MCF 10A (cell line): ENCODE measurements around the gene FOXO3. TPM values are rescaled to one million over a fixed set of nuclear protein-coding genes. Genes with fewer than 3 reads are reported as not detected.

Source experiments
- BruUV-seq: library from RNA; stranded (reverse); fragments of 400-500 nt; replicated peaks from 2 replicates; lab custom pipeline; 2021; lab: Mats Ljungman, UMichigan
- CTCF ChIA-PET: fragments of 300-600 bp; sonication (Branson Sonifier 250); formaldehyde crosslinking; extraction: SDS; loops from one replicate; lab custom pipeline; 2021; ENCODE audit warnings: antibody characterized with exemption, inconsistent platforms; lab: Yijun Ruan, JAX
- POLR2A ChIA-PET: fragments of 300-600, 350-650 bp; sonication (Branson Sonifier 250); formaldehyde crosslinking; extraction: SDS; loops from one replicate; lab custom pipeline; 2020; ENCODE audit warnings: antibody characterized with exemption, inconsistent platforms; lab: Yijun Ruan, JAX
- DNase-seq: peaks from one replicate; pipeline ENCODE4 v3.0.0-alpha.2; 2018; ENCODE audit not compliant: unreplicated experiment
- H3K27ac Mint-ChIP-seq: one replicate; pipeline ENCODE4 v1.8.0; 2022; ENCODE audit warnings: mild to moderate bottlenecking, low read depth, mixed read lengths; ENCODE audit not compliant: unreplicated experiment
- H3K27me3 Mint-ChIP-seq: one replicate; pipeline ENCODE4 v1.8.0; 2022; ENCODE audit warnings: mixed read lengths; ENCODE audit not compliant: insufficient read depth, unreplicated experiment
- H3K36me3 Mint-ChIP-seq: one replicate; pipeline ENCODE4 v1.8.0; 2022; ENCODE audit warnings: mild to moderate bottlenecking, moderate library complexity, mixed read lengths; ENCODE audit not compliant: insufficient read depth, unreplicated experiment
- H3K4me1 Mint-ChIP-seq: one replicate; pipeline ENCODE4 v1.8.0; 2022; ENCODE audit warnings: mixed read lengths; ENCODE audit not compliant: insufficient read depth, unreplicated experiment
- H3K4me3 Mint-ChIP-seq: one replicate; pipeline ENCODE4 v1.8.0; 2022; ENCODE audit warnings: mild to moderate bottlenecking, moderate library complexity, mixed read lengths; ENCODE audit not compliant: unreplicated experiment
- H3K9me3 Mint-ChIP-seq: one replicate; pipeline ENCODE4 v1.8.0; 2022; ENCODE audit warnings: mixed read lengths; ENCODE audit not compliant: unreplicated experiment
- intact Hi-C: fragments of 100-400 bp; cut with micrococcal nuclease; formaldehyde crosslinking; loops from 2 replicates; pipeline ENCODE4 v1.14.1; 2022
- total RNA-seq: library from RNA; stranded (reverse); gene quantifications from 2 replicates; pipeline ENCODE4 v1.2.3, GENCODE V29; 2022
- TF ChIP-seq, protein P1 (sequence below): fragments of 200-600 bp; IDR thresholded peaks from one replicate; pipeline ENCODE4 v1.8.0; 2022; ENCODE audit warnings: antibody characterized with exemption, mild to moderate bottlenecking; ENCODE audit not compliant: unreplicated experiment

Gene FOXO3
- total RNA-seq, 1 experiment from 2014 or later: 53.0 TPM

DNA sequence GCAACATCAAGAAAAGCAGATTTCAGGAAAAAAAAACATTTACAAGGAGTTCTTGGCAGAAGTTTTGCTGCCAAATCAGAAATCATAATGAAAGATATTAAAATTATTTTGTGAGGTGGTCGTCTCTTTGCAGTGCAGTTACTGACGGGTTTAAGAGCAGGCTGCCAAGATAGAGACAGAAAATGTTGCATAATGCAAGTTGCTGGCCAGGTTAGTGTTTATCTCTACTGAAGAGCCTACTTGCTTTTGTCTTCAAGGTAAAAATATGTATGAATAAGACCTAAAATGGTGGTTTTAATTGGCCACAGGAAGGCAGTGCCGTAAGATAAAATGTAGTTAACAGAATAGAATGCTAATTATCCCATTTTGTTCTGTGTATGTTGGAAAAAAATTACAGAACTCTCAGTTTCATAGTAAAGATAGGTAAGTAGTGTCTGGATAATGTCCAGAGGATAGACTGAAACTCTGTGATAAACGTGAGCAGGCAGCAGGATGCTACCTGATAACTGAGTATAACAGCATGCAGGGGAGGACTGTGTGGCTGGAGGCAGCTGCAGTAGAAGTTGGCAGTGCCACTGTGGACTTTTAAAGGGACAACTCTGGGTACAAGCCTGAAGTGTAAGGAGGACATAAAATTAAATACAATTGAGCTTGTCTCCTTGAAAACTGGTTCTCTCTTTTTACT, 13.9 kb downstream of the FOXO3 start:
- Mint-ChIP-seq H3K9me3 (no peaks in the 10 kb centered on the region), H3K36me3 (peaks cover 95% of the 10 kb centered on the region), H3K27me3 (no peaks in the 10 kb centered on the region), H3K4me1 (peaks cover 47% of the 10 kb centered on the region), H3K27ac (peak overlapping the region; percentile 29), H3K4me3 (no peak overlapping the region)
- ChIA-PET CTCF (no interaction called here), POLR2A (interaction anchor here (1.0 to 6.8 kb wide), 6 partner anchors 9 to 76 kb away, joined by 5 to 47 read pairs (median 15); partner anchors contain the start of gene FOXO3)
- DNase-seq: peak; percentile 21
- intact Hi-C loops: no loop called here
- no TSS peak for BruUV-seq
- TF ChIP-seq, protein P1, sequence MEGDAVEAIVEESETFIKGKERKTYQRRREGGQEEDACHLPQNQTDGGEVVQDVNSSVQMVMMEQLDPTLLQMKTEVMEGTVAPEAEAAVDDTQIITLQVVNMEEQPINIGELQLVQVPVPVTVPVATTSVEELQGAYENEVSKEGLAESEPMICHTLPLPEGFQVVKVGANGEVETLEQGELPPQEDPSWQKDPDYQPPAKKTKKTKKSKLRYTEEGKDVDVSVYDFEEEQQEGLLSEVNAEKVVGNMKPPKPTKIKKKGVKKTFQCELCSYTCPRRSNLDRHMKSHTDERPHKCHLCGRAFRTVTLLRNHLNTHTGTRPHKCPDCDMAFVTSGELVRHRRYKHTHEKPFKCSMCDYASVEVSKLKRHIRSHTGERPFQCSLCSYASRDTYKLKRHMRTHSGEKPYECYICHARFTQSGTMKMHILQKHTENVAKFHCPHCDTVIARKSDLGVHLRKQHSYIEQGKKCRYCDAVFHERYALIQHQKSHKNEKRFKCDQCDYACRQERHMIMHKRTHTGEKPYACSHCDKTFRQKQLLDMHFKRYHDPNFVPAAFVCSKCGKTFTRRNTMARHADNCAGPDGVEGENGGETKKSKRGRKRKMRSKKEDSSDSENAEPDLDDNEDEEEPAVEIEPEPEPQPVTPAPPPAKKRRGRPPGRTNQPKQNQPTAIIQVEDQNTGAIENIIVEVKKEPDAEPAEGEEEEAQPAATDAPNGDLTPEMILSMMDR: no peak

DNA sequence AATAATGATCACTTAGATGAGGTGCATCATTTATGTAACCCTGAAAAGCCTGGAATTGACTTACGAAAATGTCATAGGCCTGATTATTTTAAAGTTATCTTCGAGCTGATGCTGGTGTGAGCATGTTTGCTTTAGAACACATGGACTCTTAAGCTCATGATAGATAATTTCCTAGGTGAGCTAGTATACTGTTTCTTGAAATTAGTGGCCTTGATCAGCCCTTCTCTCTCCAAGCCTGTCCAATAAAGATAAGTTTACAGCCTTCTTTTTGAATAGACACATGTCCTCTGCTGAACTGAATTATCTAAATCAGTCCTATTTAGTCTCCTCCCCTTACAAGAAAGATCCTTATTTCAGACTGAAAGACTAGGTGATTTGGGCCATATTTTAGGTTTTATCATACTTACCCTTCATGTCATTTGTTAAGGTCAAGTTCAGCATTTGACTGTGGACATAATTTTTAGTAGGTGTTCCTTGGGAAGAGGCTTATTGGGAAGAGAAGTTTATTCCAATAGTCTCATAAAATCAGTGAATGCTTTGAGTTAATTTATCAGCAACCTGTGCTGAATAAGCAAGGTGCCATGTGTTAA, 15.3 kb downstream of the FOXO3 start:
- peaks cover 91% of the 10 kb centered on the region for H3K36me3 Mint-ChIP-seq
- no peaks in the 10 kb centered on the region for H3K9me3 Mint-ChIP-seq
- peaks cover 54% of the 10 kb centered on the region for H3K4me1 Mint-ChIP-seq
- no peak overlapping the region for H3K27ac Mint-ChIP-seq
- CTCF ChIA-PET: interaction anchor here (0.6 to 1.5 kb wide), 7 partner anchors 12 to 262 kb away, joined by 3 to 5 read pairs (median 3); no protein-coding TSS in a partner anchor
- no TSS peak for BruUV-seq
- no peak overlapping the region for H3K4me3 Mint-ChIP-seq
- no peaks in the 10 kb centered on the region for H3K27me3 Mint-ChIP-seq
- DNase-seq: no peak
- TF ChIP-seq, protein P1: no peak
- intact Hi-C loops: no loop called here
- POLR2A ChIA-PET: interaction anchor here (0.9 to 6.8 kb wide), 6 partner anchors 10 to 203 kb away, joined by 3 to 47 read pairs (median 15); partner anchors contain the start of gene FOXO3

DNA sequence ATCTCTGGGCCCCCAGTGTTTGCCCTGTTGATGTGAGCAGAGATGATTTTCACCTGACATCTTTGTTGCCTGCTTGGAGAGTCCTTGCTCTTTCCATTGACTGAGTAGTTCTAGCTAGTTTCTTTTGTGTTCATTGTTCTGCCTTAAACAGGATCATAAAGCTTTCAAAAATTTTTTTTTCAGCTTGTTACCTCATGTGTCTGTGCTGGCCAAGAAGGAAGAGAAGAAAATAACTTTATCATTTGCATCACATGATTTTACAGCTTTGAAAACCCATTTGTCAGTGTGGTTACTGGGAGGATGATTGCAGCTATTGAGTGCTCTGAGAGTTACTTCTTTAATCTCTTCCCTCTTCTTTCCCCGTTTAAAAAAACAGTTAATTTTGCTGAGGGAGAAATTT, 16.0 kb downstream of the FOXO3 start:
- peaks cover 56% of the 10 kb centered on the region for H3K4me1 Mint-ChIP-seq
- peak overlapping the region; percentile 24 for H3K4me3 Mint-ChIP-seq
- H3K27me3 Mint-ChIP-seq: no peaks in the 10 kb centered on the region
- intact Hi-C loops: no loop called here
- no peak for DNase-seq
- H3K9me3 Mint-ChIP-seq: no peaks in the 10 kb centered on the region
- H3K27ac Mint-ChIP-seq: peak overlapping the region; percentile 84
- POLR2A ChIA-PET: interaction anchor here (0.6 to 6.8 kb wide), 11 partner anchors 7 to 508 kb away, joined by 3 to 47 read pairs (median 5); partner anchors contain the start of gene FOXO3
- BruUV-seq: no TSS peak
- H3K36me3 Mint-ChIP-seq: peaks cover 89% of the 10 kb centered on the region
- CTCF ChIA-PET: interaction anchor here (0.7 to 1.5 kb wide), 5 partner anchors 11 to 261 kb away, joined by 3 to 5 read pairs (median 3); no protein-coding TSS in a partner anchor
- TF ChIP-seq, protein P1: no peak

DNA sequence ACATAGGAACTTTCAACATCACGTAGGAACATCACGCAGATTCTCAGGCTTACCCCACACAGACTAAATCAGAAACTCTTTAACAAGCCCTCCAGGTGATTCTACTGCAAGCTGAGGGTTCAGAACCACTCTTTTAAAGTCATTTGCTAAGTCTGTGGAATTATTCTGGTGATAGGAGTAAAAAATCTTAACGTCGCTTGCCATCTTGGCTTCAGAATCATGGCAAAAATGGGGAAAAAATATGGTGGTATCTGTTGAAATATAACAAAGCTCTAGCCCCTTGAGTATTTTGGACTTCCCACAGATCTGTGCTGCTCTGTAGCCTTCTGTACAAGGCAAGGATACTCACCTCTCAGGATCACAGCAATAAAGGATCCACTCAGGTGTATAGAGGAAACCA, 17.4 kb downstream of the FOXO3 start:
- TF ChIP-seq, protein P1: no peak
- intact Hi-C loops: no loop called here
- ChIA-PET POLR2A (interaction anchor here (0.7 to 6.8 kb wide), 10 partner anchors 10 to 517 kb away, joined by 3 to 47 read pairs (median 4); partner anchors contain the start of genes CEP57L1, FOXO3 and SESN1), CTCF (interaction anchor here (0.6 to 0.7 kb wide), 2 partner anchors 16 to 24 kb away, joined by 3 to 4 read pairs; no protein-coding TSS in a partner anchor)
- peak overlapping the region; percentile 50 for H3K27ac Mint-ChIP-seq
- no peaks in the 10 kb centered on the region for H3K9me3 Mint-ChIP-seq
- peaks cover 66% of the 10 kb centered on the region for H3K4me1 Mint-ChIP-seq
- H3K4me3 Mint-ChIP-seq: peak overlapping the region; percentile 28
- peaks cover 85% of the 10 kb centered on the region for H3K36me3 Mint-ChIP-seq
- DNase-seq: no peak
- H3K27me3 Mint-ChIP-seq: no peaks in the 10 kb centered on the region
- BruUV-seq: no TSS peak
